Hippocampal formation (tissue), 2 donors: ENCODE data around the gene PKLR.
A peak's percentile ranks its signal among the peaks of the same experiment; 100 is the strongest.

Experiments
- DNase-seq, 2 donors: peaks; one replicate each; lab custom pipeline; 2025; lab: John Stamatoyannopoulos, UW

PKLR gene

GRCh38 chr1:155285063-155285462 lies 16.2 kb downstream of the PKLR start:
- no peak for DNase-seq

DNA sequence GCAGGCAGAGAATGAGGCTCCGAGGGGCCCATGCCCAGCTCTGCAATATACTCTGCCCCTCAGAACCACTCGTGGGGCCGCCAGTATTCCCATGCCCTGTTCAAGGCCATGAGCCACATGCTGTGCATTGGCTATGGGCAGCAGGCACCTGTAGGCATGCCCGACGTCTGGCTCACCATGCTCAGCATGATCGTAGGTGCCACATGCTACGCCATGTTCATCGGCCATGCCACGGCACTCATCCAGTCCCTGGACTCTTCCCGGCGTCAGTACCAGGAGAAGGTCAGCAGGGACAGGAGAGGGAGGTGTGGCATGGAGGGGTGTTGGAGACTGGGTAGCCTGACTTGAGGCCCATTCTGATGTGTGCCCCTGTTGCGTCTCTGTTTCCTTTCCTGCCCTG lies 16.8 kb downstream of the PKLR start:
- no peak for DNase-seq

GRCh38 chr1:155282488-155283091 lies 18.6 kb downstream of the PKLR start:
- no peak for DNase-seq

DNA sequence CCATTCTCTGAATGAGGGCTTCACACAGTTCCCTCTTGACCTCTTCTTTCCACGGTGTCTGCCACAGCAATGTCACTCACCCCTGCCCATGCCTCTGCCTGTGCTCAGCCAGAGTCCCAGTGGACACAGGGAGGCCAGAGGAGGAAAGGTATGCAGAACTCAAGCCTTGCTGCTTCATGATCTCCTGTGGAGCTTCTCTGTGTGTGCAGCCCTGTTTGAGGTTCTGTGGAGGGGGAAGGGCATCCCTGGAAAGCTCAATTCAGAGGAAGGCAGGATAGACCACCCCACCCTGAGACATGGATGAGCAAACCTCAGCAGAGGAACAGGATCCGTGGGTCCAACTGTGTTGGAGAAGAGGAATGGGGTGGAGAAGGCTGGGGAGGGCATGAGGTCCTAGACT lies 22.0 kb downstream of the PKLR start:
- DNase-seq: no peak

DNA sequence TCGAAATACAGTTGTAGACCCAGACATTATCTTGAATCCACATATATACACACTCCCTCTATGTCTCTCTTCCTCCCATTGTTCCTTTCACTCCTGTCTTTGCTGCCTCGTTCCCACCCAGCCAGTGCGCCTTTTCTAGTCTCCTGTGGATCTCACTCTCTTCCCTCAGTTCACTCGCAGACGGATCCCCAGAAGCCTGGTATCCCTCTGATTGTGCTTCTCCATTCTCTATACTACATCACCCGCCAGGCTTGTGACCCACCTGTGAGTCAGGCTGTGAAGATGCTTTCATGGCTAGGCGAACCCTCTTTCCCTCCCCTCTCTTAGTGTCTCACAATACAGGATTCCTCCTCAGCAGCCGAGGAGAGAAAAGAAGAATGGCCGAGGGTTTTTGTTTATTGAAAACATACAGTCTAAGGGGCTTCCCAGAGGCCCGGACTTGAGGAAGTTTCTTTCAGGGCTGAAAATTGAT lies 22.5 kb downstream of the PKLR start:
- DNase-seq: no peak

GRCh38 chr1:155277902-155278688 lies 23.1 kb downstream of the PKLR start:
- no peak for DNase-seq

GRCh38 chr1:155277070-155277901 lies 24.0 kb downstream of the PKLR start, which contains the start of gene HCN3:
HCN3 (plus strand) TSS chr1:155277463; CDS start chr1:155277591, 128 bp downstream.
- peak; percentile 95 to 96 for DNase-seq

DNA sequence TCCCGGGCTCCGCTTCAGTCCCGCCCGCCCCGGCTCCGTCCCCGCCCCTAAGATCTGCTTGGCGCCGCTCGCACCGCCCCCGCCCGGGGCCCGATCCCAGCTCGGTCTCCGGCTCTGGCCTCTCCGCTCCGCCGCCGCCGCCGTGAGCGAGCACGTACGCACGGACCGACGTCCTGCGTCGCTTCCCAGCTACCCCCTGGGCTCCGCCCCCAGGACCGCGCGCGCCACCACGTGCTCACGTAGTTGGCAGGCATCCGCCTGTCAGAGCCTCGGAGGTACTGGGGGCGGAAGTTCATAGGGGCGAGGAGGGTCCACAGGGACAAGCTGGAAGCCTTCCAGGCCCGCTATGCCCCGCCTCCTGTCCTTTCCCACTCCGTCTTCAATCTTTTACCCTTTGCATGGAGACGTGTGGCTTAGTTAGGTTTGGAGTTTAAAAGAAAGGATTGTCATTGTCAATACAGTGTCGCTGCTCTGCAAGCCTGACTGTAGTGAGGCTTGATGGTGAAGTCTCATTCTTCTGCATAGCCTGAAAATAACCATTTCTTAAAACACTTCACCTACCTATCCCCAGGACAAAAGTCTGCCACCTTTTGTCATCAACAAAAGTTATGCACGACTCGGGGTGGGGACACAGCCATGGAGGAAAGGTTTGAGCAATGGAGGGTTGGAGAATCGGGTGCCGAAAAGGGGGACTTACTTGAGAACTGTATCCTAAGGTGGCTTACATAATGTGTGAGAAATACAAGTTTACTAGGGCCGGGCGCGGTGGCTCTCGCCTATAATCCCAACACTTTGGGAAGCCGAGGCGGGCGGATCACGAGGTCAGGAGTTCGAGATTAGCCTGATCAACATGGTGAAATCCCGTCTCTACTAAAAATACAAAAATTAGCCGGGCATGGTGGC lies 27.6 kb downstream of the PKLR start, which contains the start of gene CLK2:
CLK2 (minus strand) TSS at position 162 of the 903 bp plus-strand sequence. CDS start 2,527 bp downstream, outside the sequence.
- DNase-seq: peak; percentile 79 to 89

DNA sequence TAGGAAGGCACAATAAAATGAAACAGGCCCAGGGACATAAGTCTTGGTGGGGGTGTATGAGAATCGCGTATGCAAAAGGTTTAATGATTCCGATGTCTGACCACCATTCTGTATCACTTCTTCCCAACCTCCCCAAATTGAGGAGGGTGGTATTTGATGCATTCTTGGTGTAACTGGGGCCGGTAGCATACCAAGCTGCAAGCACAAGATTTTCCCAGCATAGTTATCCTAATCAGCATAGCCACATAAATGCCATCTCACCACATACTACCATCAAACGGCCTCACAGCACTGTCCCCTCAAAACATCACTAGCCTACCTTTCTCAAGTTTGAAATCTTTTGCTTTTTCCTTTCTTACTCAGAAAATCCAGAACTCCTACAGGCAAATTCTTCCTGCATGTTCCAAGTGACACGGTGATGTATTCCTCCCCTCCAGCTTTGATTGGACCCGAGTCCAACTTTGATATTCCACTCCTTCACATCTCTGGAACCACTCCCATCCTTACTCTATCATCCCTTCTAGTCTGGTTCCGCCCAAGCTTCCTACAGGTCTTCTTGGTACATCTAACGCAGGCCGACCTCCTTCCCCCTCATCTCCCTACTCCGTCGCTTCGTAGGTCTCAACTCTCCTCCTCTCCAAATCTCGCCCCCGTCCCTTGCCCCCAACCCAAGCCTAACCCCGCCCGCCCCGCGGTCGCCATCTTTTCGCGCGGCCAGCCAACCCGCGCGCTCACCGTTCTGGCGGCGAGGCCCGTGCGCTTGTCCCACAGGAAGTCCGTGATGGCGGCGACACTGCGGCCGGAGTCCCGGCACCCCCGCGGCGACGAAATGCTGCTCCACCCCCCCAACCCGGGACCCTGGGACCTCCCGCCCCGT lies 28.5 kb downstream of the PKLR start:
- DNase-seq: no peak

DNA sequence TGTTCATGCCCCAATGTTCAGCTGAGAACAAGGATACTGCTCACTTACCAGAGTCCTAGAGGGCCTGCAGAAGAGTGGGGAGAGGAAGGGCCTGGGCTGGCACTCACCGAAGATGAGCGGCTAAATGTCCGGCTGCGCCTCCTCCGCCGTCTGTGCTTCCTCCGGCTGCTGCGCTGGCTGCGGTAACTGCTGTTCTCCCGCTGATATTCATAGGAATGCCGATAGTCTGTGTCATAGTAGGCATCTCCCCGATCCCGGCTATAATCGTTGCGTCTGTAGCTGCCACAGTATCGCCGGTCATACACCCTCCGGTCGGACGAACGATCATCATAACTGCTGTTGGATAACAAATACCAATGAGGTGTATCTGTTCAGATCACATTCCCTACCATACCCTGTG lies 31.9 kb downstream of the PKLR start:
- no peak for DNase-seq

DNA sequence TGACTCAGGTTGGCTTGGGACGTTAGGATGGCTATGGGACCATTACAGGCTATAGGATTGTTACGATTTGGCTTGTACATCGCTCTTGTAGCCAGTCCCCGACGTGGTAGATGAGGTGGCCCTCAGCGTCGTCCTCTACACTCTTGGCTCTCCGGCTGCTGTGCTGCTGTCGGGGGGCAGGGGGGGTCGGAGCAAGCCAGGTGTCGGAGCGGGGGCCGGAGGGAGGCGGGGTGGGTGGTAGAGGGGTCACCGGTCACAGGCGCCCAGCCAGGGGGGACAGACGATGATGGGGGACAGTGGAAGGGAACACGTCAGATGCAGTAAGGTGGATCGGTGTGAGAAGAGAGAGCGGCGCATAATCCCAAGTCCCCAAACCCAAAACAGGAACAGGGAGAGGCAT lies 32.6 kb downstream of the PKLR start:
- DNase-seq: no peak

DNA sequence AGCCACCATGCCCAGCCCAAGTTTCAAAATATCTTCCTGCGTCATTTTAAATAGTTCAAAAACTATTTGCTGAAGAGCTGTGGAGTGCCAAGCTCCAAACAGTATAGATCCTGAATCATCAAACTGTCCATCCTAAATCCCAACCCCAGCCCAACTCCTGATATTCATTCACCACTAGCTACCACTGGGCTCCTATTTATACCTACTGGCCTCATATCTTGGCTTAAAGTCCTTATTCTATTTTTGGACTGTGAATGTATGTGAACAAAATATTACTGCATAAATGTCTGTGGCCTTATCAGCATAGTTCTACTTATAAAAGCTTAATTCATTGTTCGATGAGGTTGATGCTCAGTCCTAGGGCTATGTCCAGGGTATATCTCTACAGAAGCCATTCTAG lies 33.9 kb downstream of the PKLR start:
- DNase-seq: no peak

GRCh38 chr1:155266553-155266952 lies 34.7 kb downstream of the PKLR start:
- no peak for DNase-seq

GRCh38 chr1:155263067-155263466 lies 38.2 kb downstream of the PKLR start:
- no peak for DNase-seq

DNA sequence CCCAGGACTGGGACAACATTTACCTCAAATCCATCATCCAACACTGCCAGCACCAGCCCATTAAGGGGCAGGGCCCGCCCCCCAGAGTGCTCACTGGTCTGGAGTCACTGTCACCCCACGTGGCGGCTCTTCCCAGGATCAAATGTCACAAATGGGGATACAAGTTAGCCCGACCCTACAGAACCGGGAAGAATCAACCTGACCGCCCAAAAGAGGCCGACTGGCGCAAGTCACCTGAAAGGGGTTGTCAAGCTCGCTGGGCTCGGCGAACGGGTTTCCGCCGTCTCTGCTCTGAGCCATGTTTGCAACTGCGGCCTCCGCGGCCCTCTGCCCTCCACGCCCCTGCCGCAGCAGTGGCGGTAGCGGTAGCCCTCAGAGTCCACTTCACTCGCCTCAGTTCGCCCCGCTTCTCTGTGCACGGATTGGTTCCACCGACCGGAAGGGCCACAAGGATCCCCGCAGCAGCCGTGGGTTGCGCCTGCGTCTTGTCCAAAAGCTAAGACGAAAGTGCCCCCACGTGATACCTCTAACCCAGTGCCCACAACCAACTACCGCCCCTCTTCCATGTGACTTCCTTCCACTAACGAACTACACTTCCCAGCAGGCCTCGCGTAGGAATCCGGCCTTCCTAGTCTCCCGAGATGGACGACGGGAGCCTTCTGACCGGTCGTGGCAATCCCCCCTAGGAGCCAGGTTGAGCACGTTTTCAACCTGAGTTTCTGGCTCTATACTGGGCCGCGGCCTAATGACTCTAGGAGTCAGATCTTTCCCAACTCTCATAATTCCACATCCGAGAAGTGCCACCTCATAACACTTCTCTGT lies 39.2 kb downstream of the PKLR start, which contains the start of gene SCAMP3:
SCAMP3 (minus strand) TSS at position 509 of the 822 bp plus-strand sequence; CDS start at position 300, 209 bp downstream.
- peak; percentile 94 to 98 for DNase-seq

DNA sequence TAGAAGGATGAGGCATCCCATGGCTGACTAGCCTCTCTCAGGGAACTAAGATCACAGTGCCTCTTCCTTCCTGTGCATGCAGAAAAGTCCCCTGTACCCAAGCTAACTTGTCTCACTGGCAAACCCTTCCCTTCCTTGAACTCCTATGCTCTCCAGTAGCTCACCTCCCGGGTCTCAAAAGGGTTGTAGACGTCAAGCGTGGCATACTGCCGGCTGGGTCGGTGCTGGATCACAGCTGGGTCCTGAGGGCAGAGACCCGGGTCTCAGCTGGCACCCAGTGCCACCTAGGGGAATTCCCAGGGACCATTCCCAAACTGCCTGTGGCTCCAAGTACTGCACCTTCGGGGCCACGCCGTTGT lies 39.8 kb downstream of the PKLR start:
- no peak for DNase-seq

DNA sequence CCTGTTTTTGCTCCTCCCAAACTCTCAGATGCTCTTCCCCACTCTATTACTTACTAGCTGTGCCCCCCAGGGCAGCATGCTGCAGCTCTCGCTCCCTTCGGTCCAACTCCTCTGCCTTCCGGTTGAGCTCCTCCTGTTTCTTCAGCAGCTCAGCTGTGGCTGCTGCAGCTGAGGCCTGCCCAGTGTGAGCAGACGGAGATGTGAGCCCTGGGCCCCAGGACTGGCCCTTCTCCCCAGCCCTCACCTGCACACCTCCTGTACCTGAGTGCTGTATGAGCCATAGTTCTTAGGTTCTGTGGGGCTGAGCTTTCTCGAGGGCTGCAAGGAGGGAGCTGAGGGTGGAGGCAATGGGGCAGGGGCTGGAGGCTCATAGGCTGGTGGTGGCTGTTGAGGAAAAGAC lies 41.0 kb downstream of the PKLR start:
- no peak for DNase-seq

DNA sequence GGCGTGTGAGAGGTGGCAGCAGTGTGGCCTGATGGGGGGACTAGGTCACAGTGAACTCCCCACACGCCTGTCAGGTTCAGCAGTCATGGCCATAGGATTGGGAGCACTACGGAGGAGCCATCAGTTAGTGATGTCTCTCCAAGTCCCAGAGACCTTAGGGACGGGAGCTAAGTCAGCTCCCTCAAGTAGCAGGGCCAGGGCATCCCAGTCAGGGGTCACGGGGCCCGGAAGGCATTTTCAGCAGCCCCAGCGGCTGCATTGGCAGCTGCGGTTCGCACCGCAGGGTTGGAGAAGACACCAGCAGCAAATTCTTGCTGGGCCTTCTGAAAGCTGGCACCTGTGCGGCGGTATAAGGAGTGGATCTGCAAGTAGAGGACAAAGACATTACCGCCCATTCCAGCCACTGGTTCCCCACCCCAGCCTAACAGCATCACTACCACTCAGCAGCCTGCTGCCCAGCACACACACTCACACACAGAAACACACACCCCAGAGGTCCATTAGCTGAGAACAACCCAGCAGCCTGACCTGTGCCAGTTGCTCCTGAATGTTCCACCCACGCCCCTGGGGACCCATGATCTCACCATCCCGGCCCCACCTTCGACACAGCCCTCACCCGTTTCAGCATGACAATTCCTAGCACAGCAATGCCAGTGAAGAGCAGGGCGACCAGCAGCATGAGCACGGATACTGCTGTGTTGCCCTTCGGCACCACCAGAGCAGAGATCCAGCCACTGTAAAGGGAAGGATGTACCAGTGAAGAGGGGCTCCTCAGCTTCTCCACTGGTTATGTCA lies 45.0 kb downstream of the PKLR start:
- DNase-seq: no peak
